Activated T-cell treated with anti-CD3 and anti-CD28 coated beads for 1 hour (primary cell): ENCODE data around the gene ADCYAP1R1.

Experiments used
- DNase-seq: peaks from one replicate; pipeline ENCODE4 v3.0.0-alpha.2; 2020; ENCODE audit warnings: low read depth

ADCYAP1R1 gene

DNA sequence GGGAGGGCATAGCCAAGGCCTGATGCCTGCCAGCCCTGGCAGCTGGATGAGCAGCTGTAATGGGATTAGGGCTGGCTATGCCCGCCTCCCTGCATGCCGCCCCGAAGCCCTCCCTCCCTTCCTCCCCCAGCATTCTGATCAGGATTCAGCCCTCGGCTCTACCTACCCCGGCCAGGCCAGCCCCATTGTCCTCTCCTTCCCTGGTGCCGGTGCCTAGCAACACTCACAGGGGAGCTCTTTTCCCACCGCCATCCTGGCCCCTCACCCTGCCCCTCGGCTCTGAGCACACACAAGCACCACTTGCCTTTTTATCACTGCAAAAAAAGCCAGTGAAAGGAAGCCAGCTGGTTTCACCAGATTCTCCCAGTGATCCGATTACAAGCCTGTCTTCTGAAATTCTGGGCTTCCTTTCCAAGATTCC lies 9.0 kb upstream of the ADCYAP1R1 start:
- DNase-seq = no peak

- DNase-seq = no peak
These were observed 7.6 kb upstream of the ADCYAP1R1 start for GRCh38 chr7:31044529-31044928.

- DNase-seq = no peak
These were observed 5.4 kb upstream of the ADCYAP1R1 start for GRCh38 chr7:31046723-31047122.

DNA sequence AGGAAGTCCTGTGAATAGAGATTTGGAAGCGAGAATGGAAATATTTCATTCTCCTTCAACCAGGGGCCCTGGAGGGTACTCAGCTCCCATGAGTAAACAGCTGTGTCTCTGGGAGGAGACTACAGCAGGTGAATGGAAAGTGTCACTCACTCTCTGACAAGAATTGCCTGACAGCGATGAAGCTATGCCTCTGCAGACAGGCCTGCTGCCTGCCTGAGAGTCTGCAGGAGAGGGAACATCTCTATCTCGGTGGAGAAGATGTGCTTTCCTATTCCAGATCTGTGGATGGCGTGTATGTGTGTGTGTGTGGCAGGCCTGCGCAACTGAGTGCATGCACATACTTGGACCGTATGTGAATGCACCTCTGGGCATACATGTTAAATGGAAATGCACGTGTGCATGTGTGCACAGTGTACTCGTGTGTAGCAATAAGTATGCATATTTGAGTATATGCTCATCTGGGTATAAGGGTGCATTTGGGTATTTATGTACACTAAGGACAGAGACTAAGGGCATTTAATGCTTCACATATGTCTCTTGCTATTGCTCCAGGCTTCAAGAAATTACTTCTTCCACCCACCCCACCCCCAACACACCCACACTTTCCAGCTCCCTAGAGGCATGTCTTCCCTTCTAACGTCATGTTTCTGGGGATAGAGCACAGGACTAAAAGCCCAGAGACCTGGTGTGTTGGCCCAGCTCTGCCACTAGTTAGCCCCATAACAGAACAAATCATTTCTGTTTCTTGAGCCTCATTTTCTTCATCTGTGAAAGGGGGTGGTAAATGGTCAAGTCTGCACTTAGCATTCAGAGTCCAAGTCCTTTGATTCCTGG lies 4.6 kb upstream of the ADCYAP1R1 start:
- DNase-seq = no peak

GRCh38 chr7:31049005-31049765 lies 2.9 kb upstream of the ADCYAP1R1 start:
- DNase-seq = no peak

GRCh38 chr7:31052487-31052840 lies 356 bp downstream of the ADCYAP1R1 start:
- DNase-seq = no peak

- no peak for DNase-seq
These were observed 913 bp downstream of the ADCYAP1R1 start for GRCh38 chr7:31052841-31053601.

DNA sequence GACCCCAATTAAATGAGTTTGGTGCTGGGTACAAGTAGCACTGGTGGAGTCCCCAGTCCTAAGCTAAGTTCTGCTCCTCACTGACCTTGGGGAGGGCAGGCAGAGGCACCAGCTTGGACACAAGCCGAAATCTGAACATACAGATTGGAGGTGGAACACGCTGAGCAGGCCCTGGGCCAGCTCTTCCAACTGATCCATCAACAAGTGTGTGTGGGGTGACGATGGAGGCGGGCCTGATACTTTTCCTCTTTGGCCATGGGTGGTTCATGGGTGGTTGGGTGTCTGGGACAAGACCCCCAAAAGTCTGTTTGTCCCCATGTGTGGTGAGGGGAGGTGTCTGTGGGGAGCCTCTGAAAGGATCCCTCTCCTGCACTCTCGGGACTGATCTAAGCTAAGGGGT lies 1.9 kb downstream of the ADCYAP1R1 start:
- DNase-seq = no peak

- no peak for DNase-seq
These were observed 2.6 kb downstream of the ADCYAP1R1 start for GRCh38 chr7:31054608-31055278.

- DNase-seq = no peak
These were observed 3.4 kb downstream of the ADCYAP1R1 start for GRCh38 chr7:31055471-31055870.

DNA sequence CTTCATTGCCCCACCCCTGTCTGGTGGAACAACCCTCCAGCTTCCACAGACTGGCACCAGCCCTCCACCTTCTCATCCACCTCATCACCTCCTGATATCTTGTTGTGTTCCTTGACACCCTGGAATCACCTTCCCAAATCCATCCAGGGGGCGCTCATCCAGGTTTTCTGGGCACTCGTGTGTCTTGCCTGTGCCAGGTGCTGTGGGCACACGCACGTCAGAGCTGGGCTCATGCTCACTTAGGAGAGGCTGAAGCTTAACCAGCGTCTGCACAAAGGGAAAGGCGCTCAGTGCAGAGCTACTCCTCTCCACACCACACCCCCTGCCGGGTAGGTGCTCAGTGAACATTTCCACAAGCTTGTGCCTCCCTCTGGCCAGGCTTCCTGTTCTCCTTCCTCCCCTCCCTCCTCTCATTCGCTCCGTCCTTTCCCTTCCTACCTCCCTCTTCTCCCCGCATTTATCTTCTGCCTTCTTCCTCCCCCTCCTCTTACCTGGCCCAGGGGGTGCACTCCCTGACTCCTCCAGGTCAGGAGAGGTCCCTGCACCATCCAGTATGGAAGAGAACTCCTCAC lies 4.8 kb downstream of the ADCYAP1R1 start:
- DNase-seq = no peak

- no peak for DNase-seq
These were observed 6.0 kb downstream of the ADCYAP1R1 start for GRCh38 chr7:31058122-31058521.

- no peak for DNase-seq
These were observed 6.6 kb downstream of the ADCYAP1R1 start for GRCh38 chr7:31058688-31059087.

GRCh38 chr7:31059551-31059950 lies 7.4 kb downstream of the ADCYAP1R1 start:
- DNase-seq = no peak

GRCh38 chr7:31061185-31061584 lies 9.1 kb downstream of the ADCYAP1R1 start:
- no peak for DNase-seq

GRCh38 chr7:31062746-31063435 lies 10.8 kb downstream of the ADCYAP1R1 start:
- DNase-seq = no peak

- no peak for DNase-seq
These were observed 13.0 kb downstream of the ADCYAP1R1 start for GRCh38 chr7:31065021-31065593.

DNA sequence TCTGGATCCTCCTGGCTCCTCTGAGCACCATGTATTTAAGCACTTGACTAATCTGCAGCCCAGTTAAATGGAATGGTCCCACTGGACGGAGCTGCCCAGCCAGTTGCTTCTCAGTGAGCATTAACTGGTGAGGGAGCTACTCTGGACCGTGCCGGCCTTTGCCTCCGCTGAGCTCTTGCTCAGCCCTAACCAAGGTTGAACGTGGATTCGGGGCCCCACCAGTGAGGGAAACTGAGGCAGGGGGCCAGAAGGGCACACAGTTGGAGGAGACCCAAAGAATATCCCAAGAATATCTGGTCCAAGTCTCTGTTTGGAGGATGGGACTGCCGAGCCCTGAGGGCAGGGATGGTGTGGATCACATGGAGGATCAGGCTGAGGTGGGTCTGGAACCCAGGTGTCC lies 13.7 kb downstream of the ADCYAP1R1 start:
- no peak for DNase-seq

DNA sequence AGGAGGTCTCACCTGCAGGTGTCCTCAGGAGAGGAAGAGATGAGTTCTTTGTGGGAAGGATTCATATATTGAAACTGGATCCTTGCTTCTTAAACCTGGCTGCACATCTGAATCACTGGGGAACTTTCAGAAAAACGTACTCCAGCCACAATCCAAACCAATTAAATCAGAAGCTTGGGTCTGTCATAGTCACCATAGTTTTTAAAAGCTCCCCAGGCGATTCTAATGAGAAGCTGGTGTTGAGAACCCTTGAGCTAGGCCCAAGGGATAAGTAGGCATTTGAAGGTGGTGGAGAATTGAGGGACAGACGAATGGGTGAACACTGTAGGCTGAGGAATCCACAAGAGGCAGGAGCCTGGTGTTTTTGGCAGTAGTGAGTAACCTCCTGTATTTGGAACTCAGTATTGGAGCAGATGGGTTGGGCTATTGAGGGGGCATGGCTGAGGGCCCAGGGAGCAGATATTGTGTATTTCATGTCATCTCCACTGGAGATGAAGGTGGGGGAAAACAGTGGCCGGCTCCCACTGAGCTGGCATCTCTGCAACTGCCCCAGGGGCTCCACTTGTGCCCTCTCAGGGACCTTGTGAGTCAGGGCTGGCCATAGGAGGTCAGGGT lies 14.5 kb downstream of the ADCYAP1R1 start:
- no peak for DNase-seq

DNA sequence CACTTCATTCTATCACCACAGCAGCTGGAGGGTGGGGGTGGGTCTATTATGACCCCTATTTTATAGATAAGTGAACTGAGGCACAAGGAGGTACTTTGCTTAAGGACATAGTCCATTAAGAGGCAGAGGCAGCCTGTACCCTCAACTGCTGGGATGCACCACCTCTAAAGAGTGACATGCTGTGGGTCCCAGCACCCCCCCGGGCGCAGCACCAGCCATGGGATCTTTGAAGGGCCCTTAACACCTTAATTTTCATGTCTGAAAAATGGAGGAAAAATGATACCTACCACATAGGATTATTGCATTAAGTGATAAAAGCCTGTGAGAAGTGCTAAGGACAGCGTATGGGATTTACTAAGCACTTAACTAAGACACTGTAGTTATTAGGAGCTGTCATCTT lies 15.4 kb downstream of the ADCYAP1R1 start:
- DNase-seq = no peak
